ENCODE data around the gene MED13L. TPM values are rescaled to one million over a fixed set of nuclear protein-coding genes. Genes with fewer than 3 reads are reported as not detected.
A peak's percentile ranks its signal among the peaks of the same experiment; 100 is the strongest.

Gene MED13L
- total RNA-seq, 2 donors from 2014 or later, result 121 to 142 TPM

DNA sequence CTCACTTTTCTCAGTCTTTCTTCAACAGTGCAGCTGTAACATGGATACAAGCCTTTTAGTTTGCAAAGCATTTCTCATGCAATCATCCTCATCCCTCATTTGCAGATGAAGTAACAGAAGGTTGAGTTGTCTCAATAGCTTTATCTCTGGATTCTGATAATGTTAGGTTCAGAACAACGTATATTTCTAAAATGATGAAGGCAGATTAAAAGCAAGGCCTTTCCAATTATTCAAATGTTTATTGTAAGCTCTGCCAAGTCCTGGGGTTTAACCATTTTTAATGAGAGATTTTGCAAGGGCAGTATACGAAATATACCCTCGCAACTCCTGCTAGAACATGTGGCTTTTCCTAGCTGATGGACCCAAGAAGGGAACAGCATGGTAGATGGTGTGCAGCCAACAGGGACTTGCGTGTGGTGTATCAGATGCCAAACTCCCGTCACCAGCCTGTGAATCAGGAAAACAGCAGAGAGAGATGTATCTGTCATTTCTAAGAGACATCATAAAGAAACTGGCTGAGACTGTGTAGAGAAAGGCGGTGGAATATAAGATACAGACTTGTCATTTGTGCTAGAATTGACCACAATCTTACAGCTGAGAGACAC is 319.7 kb downstream of the MED13L start:
- Mint-ChIP-seq H3K27me3 (no peaks in the 10 kb centered on the region), H3K9me3 (no peaks in the 10 kb centered on the region), H3K4me1 (ENCODE audit: low read depth in 2 of 2) (peaks cover 9 to 12% of the 10 kb centered on the region in 2 donors), H3K36me3 (peaks cover 14% of the 10 kb centered on the region), H3K27ac (no peak overlapping the region), H3K4me3 (no peak overlapping the region)
- no peak for ATAC-seq
- DNase-seq (ENCODE audit: low spot score), result peak; percentile 5

GRCh38 chr12:115956659-115957058 is 320.8 kb downstream of the MED13L start:
- H3K36me3 Mint-ChIP-seq, result peaks cover 14% of the 10 kb centered on the region
- H3K9me3 Mint-ChIP-seq, result no peaks in the 10 kb centered on the region
- ATAC-seq (no peak), DNase-seq (ENCODE audit: low spot score) (no peak)
- H3K4me1 Mint-ChIP-seq (ENCODE audit: low read depth in 2 of 2), result peaks cover 9 to 12% of the 10 kb centered on the region in 2 donors
- no peak overlapping the region for H3K27ac Mint-ChIP-seq
- no peak overlapping the region for H3K4me3 Mint-ChIP-seq
- H3K27me3 Mint-ChIP-seq, result no peaks in the 10 kb centered on the region

DNA sequence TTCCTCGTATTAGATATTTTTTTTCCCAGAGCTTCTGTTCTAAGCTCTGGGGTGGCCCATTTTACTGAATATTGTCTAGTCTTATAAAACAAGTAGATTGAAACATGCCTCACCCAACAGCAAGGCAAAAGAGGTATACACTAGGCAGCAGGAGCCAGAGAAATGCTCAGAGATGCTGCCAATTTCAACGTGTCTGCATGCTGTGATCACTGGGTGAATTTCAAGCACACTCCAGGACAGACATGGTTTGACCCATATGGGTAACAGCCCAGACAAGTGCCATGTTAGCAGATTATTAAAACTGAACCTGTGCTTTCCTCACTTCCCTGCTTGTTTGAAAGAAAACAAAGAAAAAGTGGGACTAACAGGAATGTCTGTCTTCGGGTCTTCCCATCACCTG is 321.3 kb downstream of the MED13L start:
- no peak overlapping the region for H3K27ac Mint-ChIP-seq
- H3K27me3 Mint-ChIP-seq, result no peaks in the 10 kb centered on the region
- H3K9me3 Mint-ChIP-seq, result no peaks in the 10 kb centered on the region
- peaks cover 13% of the 10 kb centered on the region for H3K36me3 Mint-ChIP-seq
- ATAC-seq (no peak), DNase-seq (ENCODE audit: low spot score) (no peak)
- H3K4me1 Mint-ChIP-seq (ENCODE audit: low read depth in 2 of 2), result peaks cover 6 to 9% of the 10 kb centered on the region in 2 donors
- no peak overlapping the region for H3K4me3 Mint-ChIP-seq

- H3K9me3 Mint-ChIP-seq, result no peaks in the 10 kb centered on the region
- DNase-seq (ENCODE audit: low spot score), result no peak
- no peaks in the 10 kb centered on the region for H3K27me3 Mint-ChIP-seq
- H3K36me3 Mint-ChIP-seq, result peaks cover 7% of the 10 kb centered on the region
- H3K27ac Mint-ChIP-seq, result no peak overlapping the region
- no peak for ATAC-seq
- H3K4me1 Mint-ChIP-seq (ENCODE audit: low read depth in 2 of 2), result no peaks in the 10 kb centered on the region
- H3K4me3 Mint-ChIP-seq, result no peak overlapping the region
Observed at GRCh38 chr12:115953450-115953849, 324.0 kb downstream of the MED13L start.

- Mint-ChIP-seq H3K27me3 (no peaks in the 10 kb centered on the region), H3K4me1 (ENCODE audit: low read depth in 2 of 2) (no peaks in the 10 kb centered on the region), H3K4me3 (no peak overlapping the region), H3K36me3 (peaks cover 3% of the 10 kb centered on the region), H3K27ac (no peak overlapping the region), H3K9me3 (no peaks in the 10 kb centered on the region)
- DNase-seq (ENCODE audit: low spot score) (no peak), ATAC-seq (no peak)
Observed at GRCh38 chr12:115953031-115953430, 324.5 kb downstream of the MED13L start.

DNA sequence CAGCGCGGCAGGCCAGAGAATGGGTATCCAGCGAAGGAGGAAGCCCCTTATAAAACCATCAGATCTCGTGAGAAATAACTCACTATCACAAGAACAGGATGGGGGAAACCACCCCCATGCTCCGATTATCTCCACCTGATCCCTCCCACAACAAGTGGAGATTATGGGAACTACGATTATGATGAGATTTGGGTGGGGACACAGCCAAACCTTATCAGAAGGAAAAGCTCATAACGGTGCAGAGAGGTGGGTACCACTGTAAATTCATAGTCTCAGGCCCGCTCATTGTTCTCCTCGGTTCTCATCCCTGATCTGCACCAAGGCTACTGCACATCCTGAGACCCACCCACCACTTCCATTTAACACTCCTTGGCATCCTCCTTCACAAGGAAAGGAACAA is 326.5 kb downstream of the MED13L start:
- DNase-seq (ENCODE audit: low spot score), result peak; percentile 15
- H3K27me3 Mint-ChIP-seq, result no peaks in the 10 kb centered on the region
- H3K27ac Mint-ChIP-seq, result no peak overlapping the region
- no peaks in the 10 kb centered on the region for H3K4me1 Mint-ChIP-seq (ENCODE audit: low read depth in 2 of 2)
- H3K36me3 Mint-ChIP-seq, result no peaks in the 10 kb centered on the region
- ATAC-seq, result peak in 1 of 2 donors; percentile 22
- H3K9me3 Mint-ChIP-seq, result no peaks in the 10 kb centered on the region
- H3K4me3 Mint-ChIP-seq, result no peak overlapping the region

GRCh38 chr12:115949675-115950074 is 327.8 kb downstream of the MED13L start:
- Mint-ChIP-seq H3K4me3 (no peak overlapping the region), H3K36me3 (no peaks in the 10 kb centered on the region), H3K4me1 (ENCODE audit: low read depth in 2 of 2) (no peaks in the 10 kb centered on the region), H3K27me3 (no peaks in the 10 kb centered on the region), H3K27ac (no peak overlapping the region), H3K9me3 (no peaks in the 10 kb centered on the region)
- DNase-seq (ENCODE audit: low spot score) (no peak), ATAC-seq (no peak)

GRCh38 chr12:115947696-115948062 is 329.8 kb downstream of the MED13L start:
- no peaks in the 10 kb centered on the region for H3K36me3 Mint-ChIP-seq
- peaks cover 0 to under 1% of the 10 kb centered on the region in 2 donors for H3K4me1 Mint-ChIP-seq (ENCODE audit: low read depth in 2 of 2)
- no peaks in the 10 kb centered on the region for H3K27me3 Mint-ChIP-seq
- H3K4me3 Mint-ChIP-seq, result no peak overlapping the region
- DNase-seq (ENCODE audit: low spot score), result no peak
- ATAC-seq, result no peak
- H3K9me3 Mint-ChIP-seq, result no peaks in the 10 kb centered on the region
- H3K27ac Mint-ChIP-seq, result no peak overlapping the region

GRCh38 chr12:115946867-115947695 is 330.4 kb downstream of the MED13L start:
- Mint-ChIP-seq H3K27me3 (no peaks in the 10 kb centered on the region), H3K4me3 (no peak overlapping the region), H3K4me1 (ENCODE audit: low read depth in 2 of 2) (peaks cover 0 to 3% of the 10 kb centered on the region in 2 donors), H3K27ac (no peak overlapping the region), H3K36me3 (no peaks in the 10 kb centered on the region), H3K9me3 (no peaks in the 10 kb centered on the region)
- DNase-seq (ENCODE audit: low spot score) (no peak), ATAC-seq (no peak)

- Mint-ChIP-seq H3K27me3 (peaks cover 0 to 2% of the 10 kb centered on the region in 2 donors), H3K36me3 (no peaks in the 10 kb centered on the region)
Observed at GRCh38 chr12:115946092-115946491, 331.4 kb downstream of the MED13L start.

DNA sequence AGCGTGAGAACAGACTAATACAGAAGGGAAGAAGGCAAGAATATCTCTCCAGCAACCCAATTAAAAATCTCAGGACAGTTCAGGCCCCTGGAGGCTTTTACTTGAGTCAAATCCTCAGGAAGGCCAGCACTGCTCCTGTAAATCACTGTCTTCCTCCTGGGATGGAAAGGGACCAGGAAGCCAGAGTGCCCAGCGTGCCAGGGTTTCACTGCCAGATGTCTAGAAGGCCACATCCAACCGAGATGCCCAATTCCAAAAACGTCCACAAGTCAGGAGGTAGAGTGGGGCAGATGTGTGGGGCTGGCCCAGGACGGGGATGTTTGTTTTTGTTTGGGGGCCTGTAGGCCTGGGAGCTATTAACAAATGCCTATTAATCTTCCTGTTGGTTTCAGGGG is 332.0 kb downstream of the MED13L start:
- H3K27ac Mint-ChIP-seq, result no peak overlapping the region

More at GRCh38 chr12:115946092-115946491, 331.4 kb downstream of the MED13L start:
- Mint-ChIP-seq H3K4me1 (ENCODE audit: low read depth in 2 of 2) (peaks cover 0 to 3% of the 10 kb centered on the region in 2 donors), H3K4me3 (no peak overlapping the region), H3K27ac (no peak overlapping the region), H3K9me3 (no peaks in the 10 kb centered on the region)
- ATAC-seq (no peak), DNase-seq (ENCODE audit: low spot score) (no peak)

GRCh38 chr12:115944837-115945490 is 332.5 kb downstream of the MED13L start:
- Mint-ChIP-seq H3K36me3 (no peaks in the 10 kb centered on the region), H3K9me3 (no peaks in the 10 kb centered on the region), H3K27me3 (peaks cover 0 to 5% of the 10 kb centered on the region in 2 donors), H3K4me3 (no peak overlapping the region), H3K4me1 (ENCODE audit: low read depth in 2 of 2) (peaks cover 0 to 3% of the 10 kb centered on the region in 2 donors), H3K27ac (no peak overlapping the region)
- ATAC-seq, result no peak
- no peak for DNase-seq (ENCODE audit: low spot score)

More for the DNA sequence above, 332.0 kb downstream of the MED13L start:
- ATAC-seq, result no peak
- Mint-ChIP-seq H3K9me3 (no peaks in the 10 kb centered on the region), H3K4me3 (no peak overlapping the region), H3K4me1 (ENCODE audit: low read depth in 2 of 2) (peaks cover 0 to 3% of the 10 kb centered on the region in 2 donors), H3K36me3 (no peaks in the 10 kb centered on the region), H3K27me3 (peaks cover 0 to 3% of the 10 kb centered on the region in 2 donors)
- no peak for DNase-seq (ENCODE audit: low spot score)

DNA sequence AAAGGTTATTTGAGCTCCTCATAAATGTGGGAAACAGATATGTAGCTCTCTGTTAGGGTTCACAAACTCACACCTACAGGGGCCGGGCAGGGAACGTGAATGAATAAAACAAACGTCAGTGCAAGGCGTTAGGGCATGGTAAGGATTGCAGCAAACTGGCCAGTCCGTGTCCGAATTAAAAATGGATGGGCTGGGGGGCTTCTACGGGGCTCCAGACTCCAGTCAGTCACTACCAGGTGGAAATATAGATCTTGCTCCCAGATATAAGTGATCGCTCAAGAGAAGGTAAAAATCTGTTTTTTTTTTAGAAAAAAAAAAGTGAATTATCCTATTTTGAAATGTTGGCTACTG is 333.1 kb downstream of the MED13L start:
- ATAC-seq (no peak), DNase-seq (ENCODE audit: low spot score) (no peak)
- H3K27ac Mint-ChIP-seq, result no peak overlapping the region
- H3K9me3 Mint-ChIP-seq, result no peaks in the 10 kb centered on the region
- peaks cover under 1% of the 10 kb centered on the region for H3K36me3 Mint-ChIP-seq
- peaks cover 0 to 3% of the 10 kb centered on the region in 2 donors for H3K4me1 Mint-ChIP-seq (ENCODE audit: low read depth in 2 of 2)
- peaks cover 1 to 5% of the 10 kb centered on the region in 2 donors for H3K27me3 Mint-ChIP-seq
- no peak overlapping the region for H3K4me3 Mint-ChIP-seq

Data from natural killer cell treated with Interleukin-12 subunit alpha and Interleukin-12 subunit beta and Interleukin-15 and Interleukin-18, amount 100 ng/mL, for 72 hours (primary cell).